Nucleus accumbens (tissue), 56 donors: Measurements from ENCODE around the gene VPS26A.
A peak's percentile ranks its signal among the peaks of the same experiment; 100 is the strongest.

ENCODE experiments used
- DNase-seq, 56 donors: peaks; one replicate each; lab custom pipeline; 2025; lab: John Stamatoyannopoulos, UW

The VPS26A gene

GRCh38 chr10:69216577-69217118, 92.7 kb downstream of the VPS26A start:
- DNase-seq: no peak

GRCh38 chr10:69217119-69217754, 93.3 kb downstream of the VPS26A start:
- DNase-seq: no peak

- no peak for DNase-seq
These were observed 94.9 kb downstream of the VPS26A start for GRCh38 chr10:69218831-69219230.

- peak in 4 of 56 donors; percentile 9 to 31 (median 15) for DNase-seq
These were observed 96.1 kb downstream of the VPS26A start, which contains the start of gene HKDC1 for GRCh38 chr10:69220041-69220451. Gene HKDC1 (plus strand): TSS chr10:69220332. CDS start chr10:69220436, 104 bp downstream.

- DNase-seq: no peak
These were observed 96.5 kb downstream of the VPS26A start for GRCh38 chr10:69220507-69220906.
